GM21381 (cell line): ENCODE results near the gene PRICKLE4.
"Not testable (repeated sequence)": the region's sequence is repeated elsewhere in the genome, so short reads cannot be mapped to it uniquely, and the experiment has no call there.

Source experiments
- ATAC-seq: cut with Tn5 transposase; IDR thresholded peaks from one replicate; pipeline ENCODE4 v1.9.1; 2021; ENCODE audit warnings: mild to moderate bottlenecking, moderate library complexity; ENCODE audit not compliant: unreplicated experiment

Gene PRICKLE4

GRCh38 chr6:41743406-41744235, 37.0 kb upstream of the PRICKLE4 start:
- ATAC-seq: no peak

DNA sequence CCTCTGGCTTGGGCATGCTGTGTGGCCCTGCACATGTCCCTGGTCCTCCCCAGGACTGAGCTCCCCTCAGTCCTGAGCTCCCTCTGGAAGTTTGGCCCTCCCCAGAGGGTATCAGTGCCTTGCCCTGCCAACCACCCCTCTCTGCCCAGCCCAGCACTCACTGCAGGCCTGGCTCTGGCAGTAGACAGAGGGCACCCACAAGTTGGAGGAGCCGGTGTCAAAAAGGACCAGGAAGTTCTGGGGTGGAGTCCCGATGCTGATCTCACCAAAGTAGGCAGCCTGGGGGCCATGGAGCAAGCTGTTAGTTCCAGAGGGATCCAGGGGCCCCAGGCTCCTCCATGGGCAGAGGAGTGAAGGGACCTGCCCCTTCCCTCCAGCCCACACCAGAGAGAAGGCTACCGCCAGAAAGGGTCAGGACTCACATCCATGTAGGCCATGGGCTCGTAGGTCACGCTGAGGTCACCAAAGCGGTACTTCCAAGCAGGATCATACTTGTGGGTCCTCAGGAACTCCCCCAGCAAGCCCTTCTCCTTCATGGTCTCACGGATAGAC, 36.3 kb upstream of the PRICKLE4 start:
- no peak for ATAC-seq

DNA sequence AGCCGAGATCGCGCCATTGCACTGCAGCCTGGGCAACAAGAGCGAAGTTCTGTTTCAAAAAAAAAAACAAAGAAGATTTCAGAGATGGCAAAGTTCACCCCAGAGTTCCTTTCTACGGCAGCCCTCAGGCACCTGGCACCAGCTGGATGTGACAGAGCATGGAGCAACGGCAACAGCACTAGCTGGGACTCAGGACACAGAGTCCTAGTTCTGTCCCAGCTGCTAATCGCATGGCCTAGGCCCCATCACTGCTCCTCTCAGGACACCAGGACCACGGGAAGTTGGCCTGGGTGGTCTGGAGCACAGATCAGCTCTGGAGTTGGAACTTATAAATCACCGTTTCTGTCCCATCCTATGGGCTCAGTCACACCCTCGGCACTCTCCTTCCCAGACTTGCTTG, 34.5 kb upstream of the PRICKLE4 start:
- no peak for ATAC-seq

DNA sequence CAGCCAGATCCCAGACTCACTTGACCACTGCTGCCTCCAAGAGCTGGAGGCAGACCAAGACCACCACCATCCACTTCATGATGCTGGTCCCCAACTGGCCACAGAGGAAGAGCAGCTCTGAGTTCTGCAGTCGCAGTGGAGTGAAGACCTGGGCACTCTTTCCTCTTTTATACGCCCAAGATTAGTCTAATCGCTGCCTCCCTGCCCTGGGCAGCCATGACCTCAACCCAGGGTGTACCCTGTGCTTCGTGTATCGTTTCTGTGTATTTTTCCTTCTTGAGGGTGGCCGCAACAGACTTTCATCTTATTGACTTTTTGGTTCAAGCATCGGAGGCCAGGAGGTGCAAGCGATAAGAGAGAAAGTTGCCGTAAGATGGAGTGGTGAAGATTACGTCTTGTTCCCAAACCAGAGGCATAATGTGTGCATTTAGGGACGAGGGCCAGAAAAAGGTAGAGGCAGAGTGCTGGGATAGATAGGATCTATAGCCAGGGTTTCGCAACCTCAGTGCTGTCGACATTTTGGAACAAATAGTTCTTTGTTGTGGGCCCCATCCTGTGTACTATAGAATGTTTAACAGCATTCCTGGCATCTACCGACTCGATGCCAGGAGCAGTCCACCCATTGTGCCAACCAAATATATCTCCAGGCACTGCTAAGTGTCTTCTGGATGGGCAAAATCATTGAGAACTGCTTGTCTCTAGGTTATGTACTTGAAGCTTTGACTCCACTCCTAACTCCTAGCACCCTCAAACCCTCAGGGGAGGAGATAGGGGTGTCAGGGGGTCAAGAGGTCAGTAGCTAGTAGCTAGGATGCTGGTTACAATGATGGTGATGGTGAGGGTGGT, 33.1 kb upstream of the PRICKLE4 start, which contains the start of gene PGC:
Gene PGC (minus strand): TSS at position 142 of the 846 bp plus-strand sequence. CDS start 63 bp downstream, at position 79.
- no peak for ATAC-seq

DNA sequence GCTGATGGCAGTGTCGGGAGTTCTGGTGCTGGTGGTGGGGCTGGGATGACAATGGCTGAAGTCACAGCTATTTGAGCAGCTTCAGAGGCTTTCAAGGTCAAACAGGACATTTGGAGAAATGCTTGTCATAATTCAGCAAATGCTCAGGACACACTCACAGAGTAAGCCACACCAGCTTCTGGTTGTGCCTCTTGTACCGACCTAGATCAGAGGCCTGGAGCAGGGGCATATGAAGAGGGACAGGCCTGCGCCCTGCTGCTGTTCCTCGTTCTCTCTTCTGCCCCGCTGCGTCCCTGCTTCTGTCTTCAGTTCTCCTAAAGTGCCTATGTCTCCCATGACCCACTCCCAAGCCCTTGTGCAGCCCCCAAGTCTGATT, 32.5 kb upstream of the PRICKLE4 start:
- no peak for ATAC-seq

GRCh38 chr6:41748542-41748941, 32.0 kb upstream of the PRICKLE4 start:
- ATAC-seq: no peak

- ATAC-seq: no peak
Observed at GRCh38 chr6:41750374-41750773, 30.2 kb upstream of the PRICKLE4 start.

DNA sequence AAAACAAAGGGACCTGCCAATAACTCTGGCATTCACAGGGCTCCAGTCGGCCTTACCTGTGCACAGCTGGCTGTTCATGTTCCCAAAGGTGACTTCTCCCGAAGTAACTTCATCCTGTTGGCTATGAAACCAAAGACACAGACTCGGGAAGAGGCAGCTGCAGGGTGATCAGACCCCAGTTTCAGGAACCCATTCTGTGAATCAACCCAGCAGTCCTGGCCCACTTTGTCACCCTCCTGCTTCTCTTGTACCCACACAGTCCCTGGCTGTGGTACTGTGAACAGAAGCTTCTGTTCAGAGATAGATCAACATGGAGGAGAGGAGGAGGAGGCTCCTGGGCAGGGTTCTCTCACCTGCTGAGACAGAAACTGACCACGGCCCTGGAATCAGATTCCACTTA, 24.7 kb upstream of the PRICKLE4 start:
- ATAC-seq: no peak

DNA sequence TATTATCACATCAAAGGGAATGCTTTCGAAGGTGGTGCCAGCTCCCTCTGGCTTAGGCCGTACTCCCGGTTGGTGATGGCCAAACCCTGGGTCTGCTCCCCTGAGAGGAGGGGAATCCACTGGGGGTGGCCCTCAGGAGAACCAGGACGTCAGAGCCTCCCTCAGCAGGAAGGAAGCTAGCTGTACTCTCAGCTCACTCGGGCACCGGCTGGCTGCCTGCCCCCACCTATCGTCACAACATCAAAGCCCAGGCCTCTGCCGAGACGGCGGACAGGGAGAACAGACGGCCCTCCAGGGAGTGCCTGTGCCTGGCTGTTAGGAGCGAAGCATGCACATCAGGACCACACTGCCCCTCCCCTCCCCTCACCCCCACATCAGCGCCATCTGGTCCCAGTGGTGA, 24.2 kb upstream of the PRICKLE4 start:
- ATAC-seq: no peak

DNA sequence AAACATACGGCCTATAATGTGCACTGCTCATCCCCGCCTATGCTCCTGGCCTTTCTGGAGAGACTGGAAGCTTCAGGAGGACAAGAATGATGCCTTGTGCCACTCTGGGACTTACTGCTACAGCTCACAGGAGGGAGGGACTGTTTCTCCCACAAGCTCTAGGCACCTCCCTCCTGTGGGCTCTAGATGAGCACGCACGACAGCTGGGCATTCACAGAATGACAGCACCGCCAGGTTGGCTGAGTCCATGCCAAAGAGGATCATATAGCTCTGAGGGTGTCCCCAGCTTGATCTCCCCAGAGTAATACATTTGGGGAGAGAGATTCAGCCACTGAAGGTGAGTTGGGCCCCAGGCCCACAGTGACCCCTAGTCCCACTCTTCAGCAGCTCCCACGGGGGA, 23.3 kb upstream of the PRICKLE4 start:
- no peak for ATAC-seq

- ATAC-seq: no peak
Observed at GRCh38 chr6:41757931-41758640, 22.5 kb upstream of the PRICKLE4 start.

GRCh38 chr6:41758641-41759035, 21.9 kb upstream of the PRICKLE4 start:
- ATAC-seq: no peak

- no peak for ATAC-seq
Observed at GRCh38 chr6:41759106-41759904, 21.3 kb upstream of the PRICKLE4 start.

GRCh38 chr6:41759905-41760579, 20.5 kb upstream of the PRICKLE4 start:
- no peak for ATAC-seq

GRCh38 chr6:41763470-41763869, 17.1 kb upstream of the PRICKLE4 start:
- no peak for ATAC-seq

- ATAC-seq: not testable (repeated sequence)
Observed at GRCh38 chr6:41766043-41766664, 14.4 kb upstream of the PRICKLE4 start.

DNA sequence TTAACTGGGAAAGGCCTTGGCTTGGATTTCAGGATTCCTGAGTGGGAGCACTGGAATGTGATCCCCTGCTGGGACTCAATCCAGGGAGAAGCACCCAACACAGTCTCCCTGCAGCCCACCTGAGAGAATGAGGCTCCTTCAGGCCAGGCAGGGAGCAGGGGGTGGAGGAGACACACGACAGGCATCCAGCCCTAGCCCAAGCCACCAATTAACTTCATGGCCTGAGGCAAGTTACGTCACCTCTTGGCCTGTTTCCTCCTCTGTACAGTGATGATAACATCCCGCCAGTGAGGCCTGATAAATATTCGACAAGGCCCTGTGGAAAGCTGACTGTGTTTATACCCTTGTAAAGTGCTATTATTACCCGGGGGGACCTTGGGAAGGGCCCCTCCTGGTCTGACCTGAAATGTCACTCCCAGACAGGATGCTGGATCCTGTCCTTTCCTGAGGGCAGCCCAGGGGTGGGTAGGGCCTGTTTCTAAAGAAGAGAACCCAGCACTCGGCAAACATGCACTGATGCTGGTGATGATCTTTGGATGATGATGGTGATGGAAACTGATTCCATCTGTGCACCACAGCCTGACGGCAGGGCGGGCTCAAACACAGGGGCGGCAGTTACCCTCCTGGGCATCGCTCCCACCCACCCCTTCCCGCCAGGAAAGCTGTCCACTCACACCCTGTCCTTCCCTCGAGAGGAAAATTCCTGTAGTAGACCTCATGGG, 13.3 kb upstream of the PRICKLE4 start:
- ATAC-seq: no peak

DNA sequence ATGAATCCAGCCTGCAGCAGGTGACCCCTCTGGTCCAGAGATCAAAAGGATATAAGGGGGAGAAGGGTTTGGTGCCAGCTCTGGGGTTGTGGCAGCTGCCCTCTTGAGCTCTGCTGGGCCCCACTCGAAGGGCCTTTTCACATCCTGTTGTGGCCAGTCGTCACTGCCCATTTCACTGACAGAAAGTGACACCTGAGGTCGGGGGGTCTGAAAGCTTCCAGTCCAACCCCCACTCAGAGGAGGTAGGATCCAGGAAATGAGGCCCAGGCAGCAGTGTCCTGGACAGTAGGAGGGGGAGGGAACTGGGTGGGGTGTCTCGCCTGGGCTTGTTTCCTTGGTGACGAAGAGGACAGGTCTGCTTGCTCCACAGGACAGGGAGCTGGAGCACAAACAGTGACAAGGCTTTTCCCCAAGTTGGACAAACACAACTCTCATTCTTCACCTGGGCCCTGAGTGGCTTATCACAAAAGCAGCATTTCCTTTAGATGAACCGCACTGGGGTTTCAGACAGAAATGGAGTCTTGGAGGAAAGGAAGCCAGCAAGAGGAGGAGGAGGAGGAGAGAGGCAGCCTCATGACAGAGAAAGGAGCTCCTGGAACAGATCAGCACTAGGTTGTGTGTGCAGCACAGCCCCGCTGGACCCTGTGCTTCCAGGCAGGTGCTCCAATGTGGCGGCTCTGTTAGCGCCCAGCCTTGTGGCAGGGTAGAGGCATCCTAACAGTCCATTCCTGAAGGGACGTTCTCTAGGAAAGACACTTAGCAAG, 11.9 kb upstream of the PRICKLE4 start:
- ATAC-seq: no peak
